Smooth muscle cell (in vitro differentiated cells): ENCODE data around the gene TSACC. TPM values are rescaled to one million over a fixed set of nuclear protein-coding genes. Genes with fewer than 3 reads are reported as not detected.

Experiments used
- DNase-seq: peaks from one replicate; lab custom pipeline; 2025; ENCODE audit not compliant: unreplicated experiment; lab: John Stamatoyannopoulos, UW
- H2AFZ ChIP-seq: fragments of 200-600 bp; sonication (generic); 2 replicates; pipeline ENCODE4 v1.6.0; 2016; ENCODE audit warnings: antibody characterized with exemption, low read depth, mild to moderate bottlenecking
- H3F3A ChIP-seq: fragments of 200-600 bp; sonication (generic); 2 replicates; pipeline ENCODE4 v1.6.0; 2017; ENCODE audit warnings: antibody characterized with exemption, low read depth
- H3K27ac ChIP-seq: fragments of 200-600 bp; sonication (generic); 2 replicates; pipeline ENCODE4 v1.5.1; 2016; ENCODE audit warnings: low read depth, mild to moderate bottlenecking
- H3K27me3 ChIP-seq: fragments of 200-600 bp; sonication (generic); 2 replicates; pipeline ENCODE4 v1.6.1; 2016; ENCODE audit warnings: low read depth, mild to moderate bottlenecking
- H3K36me3 ChIP-seq: fragments of 200-600 bp; sonication (generic); 2 replicates; pipeline ENCODE4 v1.5.1; 2016; ENCODE audit warnings: low read depth
- H3K4me1 ChIP-seq: fragments of 200-600 bp; sonication (generic); 2 replicates; pipeline ENCODE4 v1.5.1; 2016; ENCODE audit warnings: low read depth
- H3K4me2 ChIP-seq: fragments of 200-600 bp; sonication (generic); 2 replicates; pipeline ENCODE4 v1.6.0; 2016; ENCODE audit warnings: mild to moderate bottlenecking
- H3K4me3 ChIP-seq: fragments of 200-600 bp; sonication (generic); 2 replicates; pipeline ENCODE4 v1.5.1; 2016; ENCODE audit warnings: mild to moderate bottlenecking
- H3K79me2 ChIP-seq: fragments of 200-600 bp; sonication (generic); 2 replicates; pipeline ENCODE4 v1.6.0; 2016; ENCODE audit warnings: low read depth, mild to moderate bottlenecking
- H3K9ac ChIP-seq: fragments of 200-600 bp; sonication (generic); 2 replicates; pipeline ENCODE4 v1.6.0; 2016; ENCODE audit warnings: low read depth
- H3K9me3 ChIP-seq: fragments of 200-600 bp; sonication (generic); replicated peaks from 2 replicates; pipeline ENCODE4 v1.5.1; 2016; ENCODE audit warnings: low read depth
- H4K20me1 ChIP-seq: fragments of 200-600 bp; sonication (generic); 2 replicates; pipeline ENCODE4 v1.6.0; 2016; ENCODE audit warnings: low read depth
- CTCF ChIP-seq: fragments of 200-600 bp; sonication (generic); IDR thresholded peaks from 2 replicates; pipeline ENCODE4 v1.5.1; 2017; ENCODE audit warnings: borderline replicate concordance, mild to moderate bottlenecking, antibody characterized with exemption; ENCODE audit not compliant: insufficient read depth, poor library complexity, severe bottlenecking
- WGBS: methylation state at CpG from one replicate; pipeline ENCODE4 v1.1.7; 2016; ENCODE audit warnings: low lambda C conversion rate; 5-methylcytosine and 5-hydroxymethylcytosine counted together
- polyA plus RNA-seq: library from polyadenylated mRNA; unstranded; fragments of >200 nt; fragmentation: Nextera tagmentation; extraction: Ambion mirVana; gene quantifications from 2 replicates; pipeline ENCODE4 v1.2.1, GENCODE V29; 2016
- total RNA-seq: library from RNA; depleted of rRNA; stranded (reverse); fragments of >200 nt; gene quantifications from 2 replicates; pipeline ENCODE4 v1.2.3, GENCODE V29; 2014

Gene TSACC
- total and polyA plus RNA-seq, 2 experiments from 2014 or later = 0.54 TPM; not detected in 1

- DNase-seq = no peak
- H3F3A ChIP-seq = no peaks in the 10 kb centered on the region
- H3K4me2 ChIP-seq = no peak overlapping the region
- no peak overlapping the region for H2AFZ ChIP-seq
- peaks cover 43% of the 10 kb centered on the region for H3K4me1 ChIP-seq
- no peak overlapping the region for H3K9ac ChIP-seq
- H3K79me2 ChIP-seq = no peaks in the 10 kb centered on the region
- no peaks in the 10 kb centered on the region for H3K9me3 ChIP-seq
- no peak overlapping the region for H3K4me3 ChIP-seq
- no peak overlapping the region for H3K27ac ChIP-seq
- H4K20me1 ChIP-seq = no peaks in the 10 kb centered on the region
- H3K36me3 ChIP-seq = no peaks in the 10 kb centered on the region
- peaks cover 21% of the 10 kb centered on the region for H3K27me3 ChIP-seq
- TF ChIP-seq CTCF = no peak
- whole genome bisulfite sequencing = 93% methylated on average over 8 of the region's 8 CpGs
Observed at GRCh38 chr1:156389311-156389710, 51.0 kb downstream of the TSACC start.

- Histone ChIP-seq H3K79me2 (no peaks in the 10 kb centered on the region), H3K27me3 (peaks cover 21% of the 10 kb centered on the region), H3K9me3 (no peaks in the 10 kb centered on the region), H3K27ac (no peak overlapping the region), H3K9ac (no peak overlapping the region), H4K20me1 (no peaks in the 10 kb centered on the region), H3K4me3 (no peak overlapping the region), H3K4me2 (no peak overlapping the region), H3K36me3 (no peaks in the 10 kb centered on the region), H3K4me1 (peaks cover 43% of the 10 kb centered on the region), H3F3A (no peaks in the 10 kb centered on the region), H2AFZ (no peak overlapping the region)
- TF ChIP-seq CTCF = no peak
- WGBS = 72% methylated on average over 20 of the region's 20 CpGs
- DNase-seq = no peak
Observed at GRCh38 chr1:156390469-156391365, 52.4 kb downstream of the TSACC start.

- peaks cover 43% of the 10 kb centered on the region for H3K4me1 ChIP-seq
- H2AFZ ChIP-seq = no peak overlapping the region
- no peaks in the 10 kb centered on the region for H3K36me3 ChIP-seq
- H3K79me2 ChIP-seq = no peaks in the 10 kb centered on the region
- H3K9ac ChIP-seq = no peak overlapping the region
- DNase-seq = no peak
- WGBS = 93% methylated on average over 11 of the region's 11 CpGs
- H3K4me3 ChIP-seq = no peak overlapping the region
- H4K20me1 ChIP-seq = no peaks in the 10 kb centered on the region
- peaks cover 21% of the 10 kb centered on the region for H3K27me3 ChIP-seq
- no peak overlapping the region for H3K4me2 ChIP-seq
- no peaks in the 10 kb centered on the region for H3K9me3 ChIP-seq
- H3F3A ChIP-seq = no peaks in the 10 kb centered on the region
- no peak overlapping the region for H3K27ac ChIP-seq
- TF ChIP-seq CTCF = no peak
Observed at GRCh38 chr1:156391366-156391677, 53.0 kb downstream of the TSACC start.

- Histone ChIP-seq H3K27me3 (peaks cover 21% of the 10 kb centered on the region), H3K4me3 (no peak overlapping the region)
- TF ChIP-seq CTCF = no peak
Observed at GRCh38 chr1:156391701-156392100, 53.4 kb downstream of the TSACC start.

More at GRCh38 chr1:156391701-156392100, 53.4 kb downstream of the TSACC start:
- 80% methylated on average over 8 of the region's 8 CpGs for WGBS
- Histone ChIP-seq H3K36me3 (no peaks in the 10 kb centered on the region), H3K4me2 (no peak overlapping the region), H4K20me1 (no peaks in the 10 kb centered on the region), H2AFZ (no peak overlapping the region), H3K4me1 (peaks cover 43% of the 10 kb centered on the region), H3F3A (no peaks in the 10 kb centered on the region), H3K9me3 (no peaks in the 10 kb centered on the region), H3K9ac (no peak overlapping the region), H3K27ac (no peak overlapping the region), H3K79me2 (no peaks in the 10 kb centered on the region)
- no peak for DNase-seq
